Right kidney (tissue), 1 donor: ENCODE results near the gene SPATA20.

Source experiments
- DNase-seq: peaks from one replicate; pipeline ENCODE4 v3.0.0-alpha.2; 2016

SPATA20 gene

DNA sequence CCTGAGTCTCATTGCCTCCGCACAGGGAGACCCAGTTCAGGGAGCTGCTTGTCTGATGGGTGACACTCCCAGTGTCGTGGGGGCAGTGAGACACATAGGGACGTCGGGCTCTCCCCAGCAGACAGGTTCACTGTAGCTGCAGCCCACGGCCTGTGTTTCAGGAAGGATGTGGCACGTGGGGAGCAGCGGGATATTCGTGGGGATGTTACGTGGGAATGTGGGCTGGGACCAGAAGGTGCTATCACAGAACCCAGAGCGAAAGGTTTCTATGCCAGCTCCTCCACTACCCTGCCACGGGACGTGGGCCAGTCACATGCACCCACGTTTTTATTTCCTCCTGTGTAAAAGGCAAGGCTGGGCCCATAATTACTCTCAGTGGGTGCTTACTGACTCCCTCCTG, 29.9 kb downstream of the SPATA20 start:
- DNase-seq = no peak

DNA sequence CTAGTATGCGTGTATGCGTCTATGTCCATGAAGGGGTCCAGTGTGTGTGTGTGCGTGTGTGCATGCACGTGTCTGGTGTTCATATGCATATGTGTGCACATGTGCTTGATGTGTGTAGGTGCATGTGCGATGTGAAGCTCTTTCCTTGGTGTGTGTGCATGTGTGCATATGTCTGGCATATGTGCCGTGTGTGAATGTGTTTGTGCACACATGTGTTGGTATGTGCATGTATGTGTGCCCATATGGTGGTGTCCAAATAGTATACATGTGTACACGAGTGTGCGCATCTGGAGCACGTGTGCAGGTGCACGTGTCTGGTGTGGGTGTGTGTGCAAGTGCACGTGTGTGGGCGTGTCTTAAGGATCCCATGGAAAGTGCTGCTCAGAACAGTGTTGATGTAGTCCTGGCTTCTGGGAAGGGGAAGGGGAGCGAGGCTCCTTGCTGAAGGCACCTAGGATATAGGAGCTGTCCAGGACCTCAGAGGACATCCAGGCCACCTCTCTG, 30.5 kb downstream of the SPATA20 start:
- DNase-seq = no peak

DNA sequence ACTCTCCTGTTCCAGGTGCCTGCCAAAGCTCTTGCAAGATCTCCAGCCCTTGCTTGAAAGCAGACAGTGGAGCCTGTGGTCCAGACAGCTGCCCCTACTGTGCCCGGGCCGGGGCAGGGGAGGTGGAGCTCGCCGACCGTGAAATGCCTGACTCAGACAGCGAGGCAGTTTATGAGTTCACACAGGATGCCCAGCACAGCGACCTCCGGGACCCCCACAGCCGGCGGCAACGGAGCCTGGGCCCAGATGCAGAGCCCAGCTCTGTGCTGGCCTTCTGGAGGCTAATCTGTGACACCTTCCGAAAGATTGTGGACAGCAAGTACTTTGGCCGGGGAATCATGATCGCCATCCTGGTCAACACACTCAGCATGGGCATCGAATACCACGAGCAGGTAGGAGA, 31.2 kb downstream of the SPATA20 start:
- DNase-seq = no peak

DNA sequence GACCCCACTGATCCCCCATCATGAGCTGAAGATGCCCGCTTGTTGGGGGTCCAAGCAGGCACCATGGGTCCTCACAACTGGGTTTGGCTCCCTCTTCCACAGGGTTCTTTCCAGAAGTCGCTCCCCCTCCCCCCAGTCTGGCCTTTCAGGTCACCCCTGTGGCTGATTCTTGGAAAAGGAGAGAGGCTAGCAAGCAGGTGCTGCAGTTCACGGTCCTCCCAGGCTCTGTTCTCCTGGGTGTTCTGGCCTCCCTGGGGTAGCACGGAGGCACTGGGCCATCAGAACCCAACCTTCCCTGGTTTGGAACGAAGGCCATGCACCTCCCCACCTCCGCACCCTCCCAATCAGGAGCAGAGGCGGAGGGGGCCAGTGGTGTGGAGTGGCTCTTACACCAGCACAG, 32.4 kb downstream of the SPATA20 start:
- no peak for DNase-seq

DNA sequence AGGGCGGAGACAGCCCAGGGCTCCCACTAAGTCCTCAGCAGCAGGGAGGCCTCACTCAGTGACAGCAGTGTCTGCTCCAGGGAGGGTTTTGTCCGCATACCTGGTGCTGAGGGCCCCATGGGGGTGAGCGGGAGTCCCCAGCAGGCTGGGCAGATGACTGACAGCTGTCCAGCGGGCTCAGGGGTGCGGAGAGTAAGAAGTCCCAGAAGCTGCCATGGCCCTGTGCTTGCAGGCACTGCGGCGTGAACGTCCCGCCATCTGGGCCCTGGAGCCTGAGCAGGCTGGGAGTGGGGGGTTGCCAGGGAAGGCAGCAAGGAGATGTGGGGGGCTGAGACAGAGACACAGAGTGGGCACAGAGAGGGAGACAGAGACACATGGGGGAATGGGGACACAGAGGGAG, 33.7 kb downstream of the SPATA20 start:
- no peak for DNase-seq

DNA sequence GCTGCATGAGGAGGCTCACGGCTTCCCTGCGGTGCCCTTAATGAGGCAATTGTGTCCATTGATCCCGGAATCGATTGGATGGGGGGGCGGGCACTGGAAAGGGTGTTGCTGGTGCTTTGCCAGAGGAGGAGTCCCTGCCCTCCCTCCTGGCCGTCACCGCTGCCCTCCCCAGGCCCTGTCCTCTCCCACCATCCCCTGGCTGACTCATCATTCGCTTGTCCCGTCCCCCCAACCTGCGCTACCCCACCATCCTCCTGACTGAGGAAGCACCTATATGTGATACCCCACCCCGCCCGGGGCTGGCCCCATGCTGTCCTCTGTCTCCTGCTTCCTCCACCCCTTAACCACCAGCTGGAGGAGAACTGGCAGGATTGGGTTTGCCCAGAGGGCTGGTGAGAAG, 34.3 kb downstream of the SPATA20 start:
- DNase-seq = no peak

DNA sequence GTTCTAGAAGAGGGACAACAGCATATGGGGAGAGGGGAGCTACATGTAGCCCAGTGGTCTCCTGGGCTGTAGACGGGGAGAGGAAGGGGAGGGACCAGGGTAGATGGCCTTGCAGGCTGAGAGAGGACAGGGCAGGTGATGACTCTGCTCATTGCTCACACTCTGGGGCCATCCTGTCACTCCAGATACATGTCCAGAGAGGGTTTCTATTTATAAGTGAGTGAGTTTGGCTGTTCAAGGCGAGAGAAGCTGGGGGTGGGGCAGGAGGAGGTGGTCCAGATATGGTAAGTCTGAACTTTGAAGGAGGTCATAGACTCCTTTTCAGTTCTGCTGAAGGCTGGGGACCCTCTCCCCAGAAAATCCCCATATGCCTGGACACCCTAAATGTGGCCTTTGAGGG, 35.8 kb downstream of the SPATA20 start:
- DNase-seq = no peak

DNA sequence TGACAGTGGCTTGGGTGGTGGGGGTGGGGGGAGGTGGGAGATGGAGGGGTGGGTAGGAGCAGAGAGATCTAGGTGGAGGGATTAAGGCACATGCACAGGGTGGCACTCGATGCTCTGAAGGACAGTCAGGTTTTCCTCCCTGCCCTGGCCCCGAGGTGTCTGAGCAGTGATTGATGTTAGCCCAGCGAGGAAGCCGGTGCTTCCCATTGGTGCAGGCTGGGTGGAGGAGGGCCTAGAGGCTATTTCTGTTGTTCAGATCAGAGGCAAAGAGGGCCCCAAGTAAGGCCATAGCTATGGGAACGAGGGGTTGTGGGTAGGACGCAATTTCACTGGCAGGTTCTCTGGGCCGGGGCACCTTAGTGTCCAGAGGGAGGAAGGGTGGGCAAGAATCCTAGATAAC, 36.7 kb downstream of the SPATA20 start:
- DNase-seq = no peak

DNA sequence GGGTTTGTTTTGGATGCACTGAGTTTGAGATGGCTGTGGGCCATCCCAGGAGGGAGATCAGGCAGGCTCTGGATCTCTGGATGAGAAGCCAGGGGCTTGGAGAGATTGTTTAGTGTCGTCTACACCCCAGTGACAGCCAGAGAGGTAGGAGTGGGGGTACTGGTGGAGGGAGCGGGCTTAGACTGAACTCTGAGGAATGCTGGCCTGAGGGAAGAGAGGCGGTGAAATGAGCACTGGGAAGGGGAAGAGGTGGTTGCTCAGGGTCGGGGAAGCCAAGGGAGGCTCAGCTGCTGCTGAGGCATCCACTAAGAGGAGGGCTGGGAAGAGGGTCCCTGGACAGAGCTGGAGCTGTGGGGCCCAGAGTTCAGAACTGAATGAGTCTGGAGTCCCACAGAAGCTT, 37.1 kb downstream of the SPATA20 start:
- DNase-seq = no peak

DNA sequence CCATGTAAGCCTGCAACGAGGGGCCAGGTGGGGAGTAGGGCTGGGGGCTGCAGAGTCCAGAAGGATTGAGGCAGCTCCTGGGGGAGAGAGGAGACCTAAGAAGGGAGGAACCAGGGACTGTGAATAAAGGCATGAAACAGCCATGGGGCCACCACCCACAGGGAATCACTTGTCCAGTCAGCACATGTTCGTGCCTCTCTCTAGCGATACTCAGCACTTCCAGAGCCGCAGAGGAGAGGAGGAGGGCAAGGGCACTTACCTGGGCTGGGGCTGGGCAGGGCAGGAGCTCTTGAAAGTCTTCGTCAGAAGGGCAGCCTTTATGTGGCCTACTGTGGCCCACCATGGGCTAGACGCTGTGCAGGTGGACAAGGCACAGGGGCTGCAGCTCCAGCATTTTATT, 37.8 kb downstream of the SPATA20 start:
- no peak for DNase-seq

DNA sequence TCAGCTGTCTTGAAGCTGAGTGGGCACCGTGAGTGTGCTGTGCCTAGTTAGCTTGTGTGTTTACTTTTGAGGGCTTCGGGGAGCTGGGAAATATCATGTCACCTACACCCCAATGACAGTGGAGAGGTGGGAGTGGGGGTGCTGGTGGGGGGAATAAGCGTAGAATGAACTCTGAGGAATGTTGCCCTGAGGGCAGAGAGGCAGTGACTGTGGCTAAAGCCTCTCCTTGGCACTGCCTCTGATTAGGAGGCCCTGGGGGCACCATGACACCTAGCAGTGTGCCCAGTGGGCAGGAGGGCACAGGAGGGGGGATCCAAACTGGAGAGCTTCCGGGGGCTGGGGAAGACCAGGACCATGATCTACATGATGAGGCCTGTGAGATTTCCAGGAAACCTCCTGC, 38.4 kb downstream of the SPATA20 start:
- no peak for DNase-seq

DNA sequence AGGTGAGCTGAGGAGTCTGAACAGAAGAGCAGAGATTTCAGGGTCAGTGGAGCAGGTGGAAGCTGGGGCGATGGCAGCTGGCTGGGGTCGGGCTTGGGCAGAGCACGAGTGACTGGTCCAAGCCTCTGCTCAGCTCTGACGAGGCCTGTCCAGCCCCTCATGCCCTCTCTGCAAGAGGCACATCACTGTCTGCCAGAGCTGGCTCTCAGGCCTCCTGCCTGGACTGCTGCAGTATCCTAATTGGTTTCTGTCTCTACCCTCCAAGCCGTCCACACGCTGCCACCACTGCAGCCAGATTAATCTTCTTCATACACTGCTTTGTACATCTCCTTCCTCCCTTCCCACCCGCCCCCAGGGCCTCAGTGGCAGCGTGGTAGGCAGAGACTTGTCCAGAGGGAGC, 38.9 kb downstream of the SPATA20 start:
- no peak for DNase-seq

DNA sequence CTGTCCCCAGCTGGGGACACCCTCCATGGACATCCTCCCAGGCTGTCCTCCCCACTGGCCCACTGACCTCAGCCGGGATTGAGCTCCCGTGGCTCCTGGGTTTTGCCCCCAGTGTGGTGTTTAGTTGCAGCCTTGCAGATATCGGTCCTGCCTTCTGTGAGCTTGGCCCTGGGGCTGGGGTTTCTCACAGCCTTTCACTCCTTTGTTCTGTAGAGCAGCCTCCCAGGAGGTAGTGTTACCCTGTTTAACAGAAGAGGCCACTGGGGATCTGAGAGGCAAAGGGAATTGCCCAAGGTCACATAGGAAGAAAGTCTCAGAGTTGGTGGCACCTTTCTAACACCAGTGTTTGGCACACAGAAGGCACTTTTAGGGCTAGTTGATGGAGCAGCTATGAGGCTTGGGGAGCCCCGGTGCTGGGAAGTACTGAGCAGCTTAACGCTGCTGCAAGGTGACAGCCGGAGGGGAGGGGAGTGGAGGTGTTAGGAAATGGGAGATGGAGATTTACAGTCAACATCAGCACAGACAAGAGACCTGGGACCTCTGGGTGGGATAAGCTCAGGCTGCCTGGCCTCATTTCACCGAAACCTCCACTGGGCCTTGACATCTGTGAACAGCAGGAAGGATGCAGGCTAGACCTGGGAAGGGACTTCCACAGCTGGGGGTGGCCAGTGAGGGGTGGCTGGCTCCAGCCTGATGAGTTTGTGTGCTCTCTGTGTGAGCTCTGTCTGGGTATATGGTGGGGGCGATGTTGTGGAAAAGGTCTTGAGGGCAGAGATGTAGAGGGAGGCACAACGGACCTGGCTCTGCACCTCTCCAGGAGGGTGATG, 39.7 kb downstream of the SPATA20 start:
- DNase-seq = no peak

DNA sequence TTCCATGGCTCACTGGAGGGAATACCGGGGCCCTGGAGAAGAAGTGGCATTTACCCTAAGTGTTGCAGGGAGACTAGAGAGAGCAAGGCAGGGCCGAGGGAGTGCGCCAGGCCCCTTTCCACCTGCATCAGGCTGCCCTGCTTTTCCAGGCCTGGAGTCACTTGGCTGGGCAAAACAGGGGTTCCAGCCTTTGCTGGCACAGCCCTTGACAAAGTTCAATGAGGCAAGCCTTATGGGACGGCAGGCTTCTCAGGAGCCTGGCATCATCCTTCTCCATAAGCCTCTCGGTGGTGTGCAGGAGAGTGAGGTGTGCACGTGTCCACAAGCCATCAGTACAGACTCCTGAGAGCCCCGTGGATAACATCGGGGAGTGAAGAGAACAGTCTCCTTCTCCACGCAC, 40.6 kb downstream of the SPATA20 start:
- DNase-seq = no peak

DNA sequence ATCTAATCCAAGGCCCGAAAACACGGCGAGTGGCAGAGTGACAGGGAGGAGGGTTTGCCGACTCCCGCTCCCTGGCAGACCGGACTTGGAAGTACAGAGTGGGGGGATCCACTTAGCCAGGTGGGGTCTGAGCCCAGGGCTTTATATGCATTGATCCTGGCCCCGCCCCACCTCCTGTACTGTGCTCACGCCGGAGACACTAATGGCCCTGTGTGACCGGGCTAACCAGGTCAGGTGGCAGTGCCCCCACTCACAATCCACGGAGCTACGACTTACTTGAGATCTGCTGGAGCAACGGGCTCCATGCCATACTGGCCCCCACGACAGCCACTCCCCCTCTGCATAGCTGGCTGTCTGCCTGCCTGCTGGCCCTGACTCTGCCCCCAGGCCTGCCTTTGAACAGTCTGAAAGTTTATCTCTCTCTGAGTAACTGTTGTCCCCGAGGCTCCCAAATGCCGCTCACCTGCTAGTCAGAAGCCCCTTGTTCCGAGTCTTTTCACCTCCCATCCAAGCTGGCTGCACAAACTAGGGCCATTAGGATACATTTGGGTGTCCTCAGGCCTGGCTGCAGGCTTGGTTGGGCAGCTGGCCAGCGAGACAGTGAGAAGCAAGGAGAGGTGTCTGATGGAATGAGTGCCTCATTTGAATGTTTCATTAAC, 41.5 kb downstream of the SPATA20 start:
- peak; percentile 52 for DNase-seq

DNA sequence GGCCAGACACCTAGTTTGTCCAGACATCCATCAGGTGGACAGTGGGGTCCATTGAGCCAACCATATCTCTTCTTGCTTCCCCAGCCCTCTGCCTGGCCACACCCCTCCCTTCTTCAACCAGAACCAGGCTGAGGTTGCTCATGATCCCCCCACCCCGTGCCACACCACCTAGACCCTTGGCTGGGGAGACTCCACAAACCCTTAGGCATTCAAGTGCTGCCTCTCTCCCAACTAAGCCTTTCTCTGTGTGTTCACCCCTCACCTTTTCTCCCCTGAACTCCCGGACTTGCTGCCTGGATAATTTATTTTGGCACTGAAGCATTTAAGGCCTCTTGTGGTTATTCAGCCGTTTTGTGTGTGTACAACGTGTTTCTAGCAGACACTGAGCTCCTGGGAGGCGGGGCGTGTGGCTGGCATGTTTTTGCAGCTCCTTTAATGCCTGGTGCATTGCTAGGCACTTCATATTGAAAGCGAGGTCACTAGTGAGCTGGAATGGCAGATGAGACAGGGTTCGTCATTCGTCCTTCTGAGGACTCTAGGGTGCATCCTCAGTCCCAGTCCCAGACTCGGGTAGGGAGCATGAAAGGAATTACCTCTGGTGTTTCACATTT, 42.2 kb downstream of the SPATA20 start:
- DNase-seq = peak; percentile 61

DNA sequence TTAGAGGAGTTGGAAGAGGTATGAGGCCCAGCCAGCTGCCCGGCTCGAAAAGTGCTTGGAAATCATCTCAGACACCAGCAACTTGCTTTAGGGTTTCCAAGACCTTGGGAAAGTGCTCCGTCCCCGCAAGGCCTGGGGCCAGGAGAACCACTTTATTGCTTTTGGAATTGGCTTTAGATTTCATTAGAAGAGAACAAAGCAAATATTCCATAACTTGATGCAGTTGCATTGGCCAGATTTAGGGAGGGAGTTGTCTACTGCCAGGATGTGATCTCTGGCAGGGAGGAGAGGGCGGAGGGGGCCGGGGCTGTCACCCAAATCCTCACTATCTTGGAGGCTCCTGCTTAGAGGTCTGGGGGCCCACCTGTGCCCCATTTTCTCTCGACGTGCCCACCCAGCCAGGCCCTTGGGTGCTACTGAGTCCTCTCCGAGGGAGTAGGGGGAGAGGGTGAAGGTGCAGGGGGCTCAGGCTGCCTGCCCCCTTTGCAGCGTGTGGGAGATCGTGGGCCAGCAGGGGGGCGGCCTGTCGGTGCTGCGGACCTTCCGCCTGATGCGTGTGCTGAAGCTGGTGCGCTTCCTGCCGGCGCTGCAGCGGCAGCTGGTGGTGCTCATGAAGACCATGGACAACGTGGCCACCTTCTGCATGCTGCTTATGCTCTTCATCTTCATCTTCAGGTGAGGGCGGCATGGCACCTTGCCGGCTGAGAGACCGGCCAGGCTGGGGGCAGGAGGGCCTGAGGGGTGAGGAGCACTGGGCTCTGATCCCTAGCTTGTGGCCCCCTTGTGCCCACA, 44.2 kb downstream of the SPATA20 start:
- DNase-seq = no peak

DNA sequence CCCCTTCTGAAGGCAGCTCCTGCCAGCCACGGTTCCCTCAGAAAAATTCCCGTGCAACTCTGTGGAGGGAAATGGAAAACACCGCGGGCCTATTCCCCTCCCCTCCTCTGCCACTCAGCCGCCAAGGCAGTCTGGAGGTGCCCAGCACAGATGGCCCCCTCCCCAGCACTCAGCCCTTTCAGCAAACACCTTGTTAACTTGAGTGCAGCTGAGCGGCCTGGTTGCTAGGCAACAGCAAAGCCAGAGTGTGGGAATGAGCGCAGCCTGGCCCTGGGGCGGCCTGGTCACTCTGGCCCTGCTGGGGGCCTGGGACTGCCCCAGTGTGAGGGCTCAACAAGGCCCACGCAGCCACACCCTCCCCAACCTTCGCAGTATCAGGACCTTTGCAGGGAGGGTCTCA, 46.3 kb downstream of the SPATA20 start:
- DNase-seq = peak; percentile 71

DNA sequence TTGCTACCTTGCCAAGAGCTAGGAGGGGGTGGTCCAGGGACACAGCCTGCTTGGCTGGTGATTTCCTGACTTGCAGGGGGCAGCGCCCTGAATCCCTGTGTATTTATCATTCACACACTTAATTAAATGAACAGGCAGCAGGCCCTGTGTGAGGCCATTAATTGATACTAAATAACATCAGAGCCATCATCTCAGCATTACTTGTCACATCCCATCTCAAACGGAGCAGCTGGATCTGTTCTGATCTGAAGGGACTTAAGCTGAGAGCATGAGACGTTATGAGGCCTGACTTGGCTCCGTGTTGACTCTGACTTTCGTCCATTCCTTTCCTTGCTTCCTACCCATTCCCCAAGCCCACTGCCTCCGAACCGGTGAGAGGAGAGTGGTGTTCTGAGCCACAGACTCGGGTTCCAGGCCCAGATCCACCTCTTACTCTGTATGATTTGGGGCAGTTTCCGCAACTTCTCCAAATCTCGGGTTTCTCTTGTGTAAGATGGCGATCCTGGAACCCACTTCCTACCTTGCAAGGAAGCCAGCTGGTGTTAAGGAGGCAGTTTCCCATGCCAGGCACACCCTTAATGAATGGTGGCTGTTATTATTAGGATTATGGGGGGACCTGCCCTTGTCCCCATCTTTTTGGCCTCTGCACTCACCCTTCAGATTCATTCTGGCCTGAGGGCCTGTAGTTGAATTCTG, 47.3 kb downstream of the SPATA20 start:
- no peak for DNase-seq

DNA sequence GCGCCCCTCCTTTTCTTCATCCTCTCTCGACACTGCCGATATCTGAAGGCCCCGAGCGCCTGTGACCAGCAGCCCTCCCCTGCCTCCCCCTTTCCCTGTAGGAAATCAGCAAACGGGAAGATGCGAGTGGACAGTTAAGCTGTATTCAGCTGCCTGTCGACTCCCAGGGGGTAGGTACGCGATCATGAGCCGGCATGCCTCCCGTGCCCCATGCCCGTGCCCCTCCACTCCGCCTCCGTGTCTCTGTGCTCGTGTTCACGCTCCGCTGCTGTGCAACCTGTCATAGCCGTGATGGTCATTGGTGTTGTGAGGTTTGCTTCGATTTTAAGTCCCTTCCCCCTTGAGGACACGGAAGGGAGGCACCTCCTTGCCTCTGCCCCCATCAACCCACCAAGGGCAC, 47.9 kb downstream of the SPATA20 start:
- no peak for DNase-seq

DNA sequence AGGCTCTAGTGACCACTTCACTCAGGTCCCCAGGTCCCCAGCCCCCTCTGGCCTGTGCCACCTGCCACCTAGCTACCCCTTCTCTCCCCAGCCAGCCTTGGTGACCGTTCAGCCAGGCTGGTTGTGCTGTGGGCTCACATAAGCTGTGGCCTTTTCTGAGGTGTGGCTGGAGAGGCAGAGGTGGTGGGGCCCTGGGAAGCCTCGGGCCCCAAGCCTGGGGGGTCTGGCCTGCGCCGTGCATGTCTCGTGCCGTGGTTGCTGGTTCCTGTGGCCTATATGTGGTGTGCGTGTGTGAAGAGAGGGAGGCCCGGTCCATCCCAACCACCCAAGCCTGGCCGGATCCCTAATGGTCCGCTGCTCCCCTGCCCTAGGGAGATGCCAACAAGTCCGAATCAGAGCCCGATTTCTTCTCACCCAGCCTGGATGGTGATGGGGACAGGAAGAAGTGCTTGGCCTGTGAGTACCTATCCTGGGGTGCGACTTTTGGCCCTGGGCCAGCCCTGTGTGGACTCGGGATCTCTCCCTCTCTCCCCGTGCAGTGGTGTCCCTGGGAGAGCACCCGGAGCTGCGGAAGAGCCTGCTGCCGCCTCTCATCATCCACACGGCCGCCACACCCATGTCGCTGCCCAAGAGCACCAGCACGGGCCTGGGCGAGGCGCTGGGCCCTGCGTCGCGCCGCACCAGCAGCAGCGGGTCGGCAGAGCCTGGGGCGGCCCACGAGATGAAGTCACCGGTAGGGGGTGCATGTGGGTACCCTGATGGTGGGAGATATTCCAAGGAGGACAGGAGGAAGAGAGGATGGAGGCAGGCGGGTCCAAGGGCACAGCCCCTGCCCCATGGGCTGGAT, 49.4 kb downstream of the SPATA20 start:
- no peak for DNase-seq
